PC-9 (cell line): ENCODE measurements around the gene FGF23. TPM values are rescaled to one million over a fixed set of nuclear protein-coding genes. Genes with fewer than 3 reads are reported as not detected.

Experiments used
- total RNA-seq: library from RNA; stranded (reverse); gene quantifications from 2 replicates; pipeline ENCODE4 v1.2.3, GENCODE V29; 2021

FGF23 gene
- total RNA-seq, 1 experiment from 2014 or later, result not detected

Other genes with a start within 250 kb of the FGF23 start
- 0.09 TPM in 1 of 2 replicates, not detected in the other for gene CCND2, start 106.0 kb downstream of the FGF23 start, total RNA-seq
- gene TIGAR, start 58.5 kb downstream of the FGF23 start, total RNA-seq, result 9.0 and 13.2 TPM in 2 replicates
- not detected in 2 replicates for gene FGF6, start 66.1 kb upstream of the FGF23 start, total RNA-seq
- gene RAD51AP1, start 159.2 kb upstream of the FGF23 start, total RNA-seq, result 50.1 and 54.7 TPM in 2 replicates
- gene DYRK4, start 182.5 kb upstream of the FGF23 start, total RNA-seq, result 31.7 and 41.8 TPM in 2 replicates